ENCODE measurements around the gene PPM1E.
A peak's percentile ranks its signal among the peaks of the same experiment; 100 is the strongest.
"Not testable (repeated sequence)": the region's sequence is repeated elsewhere in the genome, so short reads cannot be mapped to it uniquely, and the experiment has no call there.

Gene PPM1E

DNA sequence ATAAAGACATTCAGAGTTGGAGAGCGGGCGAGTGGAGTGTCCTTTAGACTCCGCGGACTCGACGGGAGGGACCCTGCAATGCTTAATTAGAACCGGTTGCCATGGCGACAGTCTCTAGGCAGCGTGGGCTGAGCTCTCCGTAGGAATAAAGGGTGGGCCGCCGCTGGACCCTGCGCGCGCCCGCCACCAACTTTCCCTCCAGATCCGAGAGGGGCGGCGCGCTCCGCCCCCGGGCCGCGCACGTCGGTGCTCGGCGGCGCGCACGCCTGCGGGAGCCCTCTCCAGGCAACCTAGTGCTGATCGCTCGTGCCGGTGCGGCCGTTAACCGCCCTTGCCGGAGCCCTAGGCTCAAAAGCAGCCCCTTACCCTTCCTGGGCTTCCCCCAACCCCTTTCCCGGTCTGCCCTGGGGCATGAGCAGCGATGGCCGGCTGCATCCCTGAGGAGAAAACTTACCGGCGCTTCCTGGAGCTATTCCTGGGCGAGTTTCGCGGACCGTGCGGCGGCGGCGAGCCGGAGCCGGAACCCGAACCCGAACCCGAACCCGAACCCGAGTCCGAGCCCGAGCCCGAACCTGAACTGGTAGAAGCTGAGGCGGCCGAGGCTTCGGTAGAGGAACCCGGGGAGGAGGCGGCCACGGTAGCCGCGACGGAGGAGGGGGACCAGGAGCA lies at the start of gene PPM1E:
Gene PPM1E, plus strand, starts transcription at position 278 of the 669 bp plus-strand sequence.
- DNase-seq (ENCODE audit: low read depth) = peak; percentile 6

DNA sequence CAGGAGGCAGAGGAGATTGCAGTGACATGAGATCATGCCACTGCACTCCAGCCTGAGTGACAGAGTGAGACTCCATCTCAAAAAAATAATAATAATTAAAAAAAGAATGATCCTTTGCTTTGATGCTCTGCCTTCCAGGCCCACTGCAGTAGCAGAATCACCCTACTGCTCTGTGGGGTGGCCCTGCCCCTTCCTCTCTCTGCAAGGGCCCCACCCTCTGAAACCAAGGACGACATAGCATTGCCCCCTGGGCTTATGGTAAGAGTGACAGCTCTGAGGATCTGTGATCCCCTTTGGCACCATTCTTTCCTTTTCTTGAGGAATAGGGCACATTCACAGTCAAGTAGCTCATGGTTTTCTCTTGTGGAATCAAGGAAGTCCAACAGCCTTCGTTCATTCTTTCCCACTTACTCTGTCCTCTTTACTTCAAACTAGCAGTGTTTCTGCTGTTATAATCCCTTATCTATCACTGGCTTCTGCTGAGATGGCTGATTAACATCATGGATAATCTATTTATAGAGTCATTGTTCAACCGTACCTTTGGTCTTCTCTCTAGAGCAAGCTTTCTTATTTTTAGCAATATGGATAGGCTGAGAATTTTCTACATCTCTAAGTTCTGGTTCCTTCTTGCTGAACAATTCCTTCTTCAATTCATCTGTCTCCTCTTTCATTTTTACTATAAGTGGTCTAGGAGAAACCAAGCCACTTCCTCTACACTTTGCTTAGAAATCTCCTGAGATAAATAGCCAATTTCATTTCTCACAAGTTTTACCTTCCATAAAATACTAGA lies 49.1 kb upstream of the PPM1E start:
- DNase-seq (ENCODE audit: low read depth) = no peak

DNA sequence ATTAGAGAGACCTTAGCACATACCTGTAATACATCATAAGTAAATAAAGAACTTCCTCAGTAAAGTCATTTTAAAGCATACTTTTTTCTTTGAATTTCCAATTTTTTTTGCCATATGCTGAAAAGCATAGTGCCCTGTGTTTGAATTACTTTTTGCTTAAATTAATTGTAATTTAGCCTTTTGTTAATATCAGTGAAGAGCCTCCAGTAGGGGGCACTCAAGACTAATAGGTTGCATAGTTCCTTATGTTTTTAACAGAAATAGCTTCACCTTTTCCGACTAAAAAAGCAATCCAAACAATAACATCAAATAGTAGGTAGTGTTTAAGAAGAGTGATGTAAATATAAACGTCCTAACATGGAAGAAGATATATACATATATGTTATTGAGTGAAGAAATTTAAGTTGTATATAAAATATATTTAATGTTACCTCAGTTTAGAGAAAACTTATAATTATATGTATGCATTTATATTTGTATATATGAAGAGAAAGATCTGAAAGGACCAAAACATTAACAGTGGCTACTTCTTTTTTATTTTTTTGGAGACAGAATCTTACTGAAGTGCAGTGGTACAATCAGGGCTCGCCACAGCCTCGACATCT lies 44.6 kb upstream of the PPM1E start:
- peak; percentile 6 for DNase-seq (ENCODE audit: low read depth)

DNA sequence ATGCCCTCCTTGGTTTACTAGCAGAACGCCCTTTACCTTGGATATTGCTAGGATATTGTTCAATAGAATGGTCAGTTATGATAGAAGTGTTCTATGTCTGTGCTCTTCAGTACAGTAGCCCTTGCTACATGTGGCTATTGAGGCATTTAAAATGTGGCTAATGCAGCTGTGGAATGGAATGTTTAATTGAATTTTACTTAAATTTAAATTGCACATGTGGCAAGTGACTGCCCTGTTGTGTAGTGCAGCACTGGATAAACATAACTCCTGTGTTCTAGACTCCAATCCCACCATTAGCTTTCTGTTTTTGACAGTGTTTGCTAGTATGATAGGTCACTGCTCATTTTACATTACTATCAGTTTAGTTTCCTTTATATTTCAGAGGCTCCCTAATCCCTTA lies 33.4 kb upstream of the PPM1E start:
- no peak for DNase-seq (ENCODE audit: low read depth)

DNA sequence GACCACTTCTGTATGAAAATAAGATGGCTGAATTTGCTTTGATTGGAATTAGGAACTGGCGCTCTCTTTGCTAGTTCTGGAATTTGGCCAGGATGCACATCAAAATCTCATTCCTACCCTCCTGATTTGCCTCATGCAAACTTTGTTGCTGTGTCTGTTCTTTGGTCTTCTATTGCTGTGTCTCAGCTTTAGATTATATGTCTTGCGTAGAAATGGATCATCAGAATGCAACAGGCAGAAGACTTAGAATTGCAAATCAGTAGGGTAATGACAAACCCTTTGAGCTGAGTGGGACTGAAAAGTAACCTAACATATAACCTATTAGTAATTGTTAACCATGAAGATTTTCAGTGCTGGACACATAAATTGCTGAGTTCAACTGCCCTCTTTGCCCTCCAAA lies 33.0 kb upstream of the PPM1E start:
- DNase-seq (ENCODE audit: low read depth) = no peak

DNA sequence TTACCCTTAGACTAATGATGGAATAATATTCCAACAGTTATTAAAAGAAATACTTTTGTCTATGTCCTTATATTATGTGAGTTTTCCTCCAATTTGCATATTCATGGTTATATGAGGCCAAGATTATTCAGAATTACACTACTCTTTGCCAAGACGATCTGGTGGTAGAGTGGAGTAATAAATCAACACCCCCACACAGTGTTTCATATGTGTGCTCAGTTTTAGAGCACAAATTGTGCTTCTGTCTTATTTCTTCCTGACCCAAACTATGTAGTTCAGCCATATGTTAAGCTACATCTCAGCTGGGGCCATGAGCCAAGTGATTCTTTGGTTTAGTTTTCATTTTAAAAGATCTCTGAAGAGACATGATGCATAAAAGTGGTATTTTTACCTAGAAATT lies 26.9 kb upstream of the PPM1E start:
- DNase-seq (ENCODE audit: low read depth) = no peak

DNA sequence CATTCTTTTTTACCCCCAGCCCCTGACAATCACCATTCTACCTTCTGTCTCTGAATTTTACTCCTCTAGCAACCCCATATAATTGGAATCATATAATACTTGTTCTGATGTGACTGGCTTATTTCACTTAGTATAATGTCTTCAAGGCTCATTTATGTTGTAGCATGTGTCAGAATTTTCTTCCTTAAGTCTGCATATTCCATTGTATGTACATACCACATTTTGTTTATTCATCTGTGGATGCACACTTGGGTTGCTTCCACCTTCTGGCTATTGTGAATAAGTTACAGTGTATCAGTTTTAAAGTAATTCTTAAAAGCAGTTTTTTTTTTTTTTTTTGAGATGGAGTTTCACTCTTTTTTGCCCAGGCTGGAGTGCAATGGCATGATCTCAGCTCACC lies 24.7 kb upstream of the PPM1E start:
- no peak for DNase-seq (ENCODE audit: low read depth)

DNA sequence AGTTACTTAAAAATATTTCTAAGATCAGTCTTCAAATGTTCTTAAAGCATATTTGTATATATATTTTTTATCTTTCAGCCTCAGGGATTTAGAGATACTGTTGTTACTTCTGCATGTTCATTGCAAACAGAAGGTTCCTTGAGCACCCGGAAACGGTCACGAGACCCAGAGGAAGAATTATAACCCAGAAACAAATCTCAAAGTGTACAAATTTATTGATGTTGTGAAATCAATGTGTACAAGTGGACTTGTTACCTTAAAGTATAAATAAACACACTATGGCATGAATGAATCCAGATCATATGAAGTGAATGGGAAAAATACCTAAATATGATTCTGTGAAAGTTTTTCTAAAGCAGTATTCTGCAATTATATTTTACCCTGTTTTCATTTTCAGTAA lies 21.6 kb upstream of the PPM1E start:
- no peak for DNase-seq (ENCODE audit: low read depth)

DNA sequence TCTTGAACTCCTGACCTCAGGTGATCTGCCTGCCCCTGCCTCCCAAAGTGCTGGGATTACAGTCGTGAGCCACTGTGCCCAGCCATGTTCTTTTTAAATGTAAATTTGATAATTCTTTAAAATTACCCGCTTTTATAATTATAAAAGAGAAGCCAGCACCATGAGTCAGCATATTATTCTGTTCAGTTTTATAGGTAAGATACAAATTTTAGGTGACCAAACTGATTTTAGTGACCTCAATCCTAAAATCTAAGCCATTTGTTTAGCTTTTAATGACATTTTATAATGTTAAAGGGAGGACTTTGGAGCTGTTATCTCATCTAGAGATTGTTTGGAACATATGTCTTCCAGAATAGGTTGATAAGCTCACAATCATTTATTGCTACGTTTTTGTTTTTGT lies 20.8 kb upstream of the PPM1E start:
- DNase-seq (ENCODE audit: low read depth) = no peak

DNA sequence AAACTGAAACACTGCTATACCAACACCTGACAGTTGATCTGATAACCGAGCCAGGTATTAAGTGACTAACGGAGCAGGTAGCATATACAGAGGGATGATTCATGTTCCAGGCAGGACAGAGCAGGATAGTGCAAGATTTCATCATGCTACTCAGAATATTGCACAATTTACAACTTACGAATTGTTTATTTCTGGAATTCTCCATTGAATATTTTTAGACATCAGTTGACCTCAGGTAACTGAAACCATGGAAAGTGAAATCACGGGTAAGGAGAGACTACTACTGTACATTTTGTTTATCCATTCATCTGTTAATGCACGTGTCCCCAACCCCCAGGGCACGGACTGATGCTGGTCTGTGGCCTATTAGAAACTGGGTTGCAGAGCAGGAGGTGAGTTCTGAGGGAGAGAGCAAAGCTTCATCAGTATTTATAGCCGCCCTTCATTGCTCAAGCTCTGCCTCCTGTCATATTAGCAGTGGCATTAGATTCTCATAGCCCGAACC lies 14.5 kb upstream of the PPM1E start:
- DNase-seq (ENCODE audit: low read depth) = no peak

DNA sequence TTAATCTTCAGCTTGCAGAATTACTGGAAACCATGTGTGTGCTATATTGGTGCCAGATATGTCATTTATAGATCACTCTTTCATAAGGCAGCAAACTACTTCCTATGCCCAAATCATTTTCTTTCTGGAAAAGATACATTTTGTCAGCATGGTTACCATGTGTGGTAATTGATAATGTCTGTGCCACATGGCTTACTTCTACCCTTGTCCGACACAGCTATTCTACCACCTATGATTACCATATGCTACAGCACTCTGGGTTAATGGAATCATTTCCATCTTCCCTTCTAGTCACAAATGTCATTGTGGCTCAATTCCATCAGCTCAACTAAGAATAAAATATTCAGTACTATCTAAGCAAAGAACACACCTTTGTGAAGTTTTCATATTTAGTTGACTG lies 8.0 kb upstream of the PPM1E start:
- no peak for DNase-seq (ENCODE audit: low read depth)

DNA sequence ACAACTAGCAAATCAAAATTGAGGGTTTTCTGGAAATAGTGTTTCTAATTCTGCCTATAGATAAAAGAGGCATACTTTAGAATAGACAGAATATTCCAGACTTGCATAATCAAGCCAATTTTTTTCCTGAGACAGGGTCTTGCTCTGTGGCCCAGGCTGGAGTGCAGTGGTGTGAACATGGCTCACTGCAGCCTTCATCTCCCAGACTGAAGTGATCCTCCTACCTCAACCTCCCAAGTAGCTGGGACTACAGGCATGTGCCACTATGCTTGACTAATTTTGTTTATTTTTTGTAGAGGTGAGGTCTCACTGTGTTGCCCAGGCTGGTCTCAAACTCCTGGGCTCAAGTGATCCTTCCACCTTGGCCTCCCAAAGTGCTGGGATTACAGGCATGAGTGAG lies 6.0 kb upstream of the PPM1E start:
- DNase-seq (ENCODE audit: low read depth) = not testable (repeated sequence)

DNA sequence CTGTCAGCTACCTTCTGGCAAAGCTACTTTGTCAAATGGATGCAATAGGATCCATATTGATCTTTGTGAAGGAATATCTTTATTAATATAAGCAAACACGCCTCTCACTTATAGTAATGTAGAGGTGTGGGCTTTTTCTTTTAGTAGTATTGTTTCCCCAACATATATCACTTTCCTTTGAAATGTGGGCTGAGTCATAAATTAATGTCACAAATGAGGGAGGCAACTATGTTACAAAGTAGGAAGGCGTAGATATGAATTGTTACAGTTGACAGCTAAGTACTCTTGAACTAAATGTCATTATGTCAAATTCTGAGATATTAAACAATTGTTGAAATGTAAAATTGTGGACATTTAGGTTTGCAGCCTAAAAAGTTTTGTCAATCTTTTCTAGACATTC lies 2.6 kb upstream of the PPM1E start:
- no peak for DNase-seq (ENCODE audit: low read depth)

DNA sequence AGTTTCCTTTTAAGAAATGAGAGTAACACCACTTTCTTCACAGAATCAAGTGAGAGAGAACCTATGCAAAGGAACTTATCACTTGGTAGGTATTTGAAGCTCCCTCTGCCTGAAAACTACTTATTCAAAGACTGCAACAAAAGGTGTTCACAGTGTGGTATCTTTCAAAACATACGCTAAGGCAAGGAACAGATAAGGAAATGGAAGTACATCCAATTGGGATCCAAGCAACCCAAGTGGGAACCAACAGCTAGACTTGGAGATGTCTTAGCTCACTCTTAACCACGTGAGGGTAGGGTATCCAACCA lies 431 bp upstream of the PPM1E start:
- no peak for DNase-seq (ENCODE audit: low read depth)

DNA sequence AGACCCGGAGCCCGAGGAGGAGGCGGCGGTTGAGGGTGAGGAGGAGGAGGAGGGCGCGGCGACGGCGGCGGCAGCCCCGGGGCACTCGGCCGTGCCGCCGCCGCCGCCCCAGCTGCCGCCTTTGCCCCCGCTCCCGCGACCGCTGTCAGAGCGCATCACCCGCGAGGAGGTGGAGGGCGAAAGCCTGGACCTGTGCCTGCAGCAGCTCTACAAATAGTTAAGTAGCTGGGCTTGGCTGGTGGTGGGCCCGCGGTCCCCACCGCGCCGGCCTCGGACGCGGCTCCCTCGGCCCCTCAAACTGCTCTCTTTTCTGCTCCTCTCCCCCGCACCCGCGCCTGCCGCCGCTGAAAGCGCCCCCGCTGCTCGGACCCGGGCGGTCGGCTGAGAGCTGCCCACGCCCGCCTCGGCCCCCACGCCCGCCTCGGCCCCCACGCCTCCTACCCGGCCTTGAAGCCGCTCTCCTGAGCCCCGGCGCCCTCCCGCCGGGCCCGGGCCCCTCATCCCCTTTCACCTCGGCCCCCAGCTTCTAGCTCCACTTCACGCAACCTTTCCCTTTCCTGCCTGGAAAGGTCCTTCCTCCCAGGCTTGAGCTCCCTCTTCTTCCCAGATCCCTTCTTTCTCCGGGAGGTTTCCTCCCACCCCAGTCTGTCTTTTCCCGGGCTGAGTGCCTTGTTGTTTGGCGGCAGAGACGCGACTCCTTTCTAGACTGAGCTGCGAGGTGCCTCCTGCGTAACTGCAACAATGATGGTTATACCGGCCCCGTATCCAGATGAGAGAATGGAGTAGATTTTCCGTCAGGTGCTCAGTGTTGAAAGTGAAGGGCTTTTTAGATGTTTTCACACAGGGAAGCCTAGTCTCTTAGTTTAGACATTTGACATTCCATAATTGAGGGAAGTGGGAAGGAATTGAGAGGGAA lies 850 bp downstream of the PPM1E start:
- no peak for DNase-seq (ENCODE audit: low read depth)

DNA sequence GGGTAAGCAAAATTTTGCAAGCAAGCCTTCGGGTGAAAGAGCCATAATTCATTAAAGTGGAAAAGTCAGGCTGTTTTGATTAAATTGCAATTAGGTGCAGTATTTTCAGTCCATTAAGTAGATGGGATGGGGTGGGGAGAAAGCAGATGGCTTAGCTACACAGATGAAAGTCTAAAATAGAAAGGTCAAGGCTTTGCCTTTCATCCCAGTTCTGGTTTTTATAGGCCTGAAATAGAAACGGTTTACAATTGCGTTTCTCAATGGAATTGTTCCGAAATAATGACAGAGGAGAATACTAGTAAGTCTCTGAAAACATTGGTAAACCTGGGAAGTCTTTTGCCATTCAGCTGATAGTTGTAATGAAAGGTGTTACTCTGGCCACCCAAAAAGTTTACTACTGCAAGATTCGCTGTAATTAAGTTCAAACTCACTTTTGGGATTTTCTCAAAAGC lies 1.5 kb downstream of the PPM1E start:
- DNase-seq (ENCODE audit: low read depth) = no peak

DNA sequence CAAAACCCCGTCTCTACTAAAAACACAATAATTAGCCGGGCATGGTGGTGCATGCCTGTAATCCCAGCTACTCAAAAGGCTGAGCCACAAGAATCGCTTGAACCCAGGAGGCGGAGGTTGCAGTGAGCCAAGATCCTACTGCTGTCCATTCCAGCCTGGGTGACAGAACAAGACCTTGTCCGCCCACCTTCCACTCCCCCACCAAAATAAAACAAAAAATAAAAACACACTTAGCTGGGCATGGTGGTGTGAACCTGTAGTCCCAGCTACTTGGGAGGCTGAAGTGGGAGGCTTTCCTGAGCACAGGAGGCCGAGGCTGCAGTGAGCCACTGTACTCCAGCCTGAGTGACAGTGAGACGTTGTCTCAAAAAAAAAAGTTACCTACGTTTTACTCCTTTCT lies 3.2 kb downstream of the PPM1E start:
- no peak for DNase-seq (ENCODE audit: low read depth)

DNA sequence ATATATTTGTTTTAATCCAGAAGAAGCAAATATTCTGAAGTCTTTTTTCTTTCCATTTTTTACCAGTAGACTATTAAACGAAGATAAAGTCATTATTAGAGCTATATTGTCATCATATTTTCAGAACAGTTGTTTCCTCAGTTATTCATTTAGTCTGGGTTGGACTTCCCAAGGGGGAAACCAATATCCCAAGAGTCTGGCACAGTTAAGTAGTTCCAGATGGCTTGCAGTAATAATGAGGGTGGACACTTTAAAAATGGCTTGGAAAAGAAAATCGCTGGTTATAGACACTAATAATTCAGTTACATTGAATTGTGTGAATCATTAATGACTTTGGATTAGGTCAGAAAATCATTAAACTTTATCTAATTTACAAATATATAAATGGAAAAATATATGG lies 3.9 kb downstream of the PPM1E start:
- DNase-seq (ENCODE audit: low read depth) = no peak

DNA sequence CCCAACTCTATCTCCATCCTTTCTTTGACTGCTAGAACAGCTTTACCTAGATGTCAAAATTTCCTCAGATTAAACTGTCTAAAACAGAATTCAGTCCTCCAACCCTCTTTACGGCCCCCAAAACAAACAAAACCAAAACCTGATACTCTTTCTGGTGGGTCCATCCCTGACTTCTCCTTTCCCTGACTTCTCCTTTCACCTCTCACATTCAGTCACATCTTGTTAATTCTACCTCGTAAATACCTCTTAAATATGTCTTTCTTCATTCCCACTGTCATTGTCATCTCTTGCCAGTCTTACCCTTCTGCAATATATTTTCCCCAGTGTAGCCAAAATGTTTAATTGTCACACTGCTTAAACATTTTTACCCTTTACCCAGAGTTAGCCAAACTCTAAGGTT lies 4.6 kb downstream of the PPM1E start:
- no peak for DNase-seq (ENCODE audit: low read depth)

DNA sequence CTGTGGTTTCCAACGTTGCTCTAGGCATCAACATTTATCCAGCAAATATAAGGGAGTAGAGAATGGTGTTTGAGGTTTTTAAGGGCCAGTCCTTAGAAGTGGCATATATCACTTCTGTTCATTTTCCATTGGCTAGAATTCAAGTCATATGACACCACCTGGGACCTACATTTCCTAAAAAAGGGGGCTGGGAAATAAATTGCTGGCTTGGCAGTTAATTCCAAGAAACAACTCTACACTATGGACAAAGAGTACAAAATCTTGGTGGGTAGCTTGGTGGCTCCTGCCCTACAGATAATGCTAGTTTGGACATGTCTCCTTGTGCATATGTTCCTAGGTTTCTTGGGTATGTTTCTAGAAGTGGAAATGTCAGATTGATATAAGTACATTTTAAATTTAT lies 7.6 kb downstream of the PPM1E start:
- DNase-seq (ENCODE audit: low read depth) = no peak

DNA sequence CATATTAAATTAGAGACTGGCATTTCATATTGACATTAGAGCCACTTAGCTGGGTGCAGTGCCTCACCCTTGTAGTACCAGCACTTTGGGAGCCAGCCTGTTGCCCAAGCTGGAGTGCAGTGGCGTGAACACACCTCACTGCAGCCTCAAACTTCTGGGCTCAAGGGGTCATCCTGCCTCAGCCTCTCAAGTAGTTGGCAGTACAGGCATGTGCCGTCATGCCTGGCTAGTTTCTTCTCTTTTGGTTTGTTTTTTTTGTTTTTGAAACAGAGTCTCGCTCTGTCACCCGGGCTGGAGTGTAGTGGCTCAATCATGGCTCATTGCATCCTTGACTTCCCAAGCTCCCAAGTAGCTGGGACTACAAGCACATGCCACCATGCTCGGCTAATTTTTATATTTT lies 8.7 kb downstream of the PPM1E start:
- DNase-seq (ENCODE audit: low read depth) = no peak

DNA sequence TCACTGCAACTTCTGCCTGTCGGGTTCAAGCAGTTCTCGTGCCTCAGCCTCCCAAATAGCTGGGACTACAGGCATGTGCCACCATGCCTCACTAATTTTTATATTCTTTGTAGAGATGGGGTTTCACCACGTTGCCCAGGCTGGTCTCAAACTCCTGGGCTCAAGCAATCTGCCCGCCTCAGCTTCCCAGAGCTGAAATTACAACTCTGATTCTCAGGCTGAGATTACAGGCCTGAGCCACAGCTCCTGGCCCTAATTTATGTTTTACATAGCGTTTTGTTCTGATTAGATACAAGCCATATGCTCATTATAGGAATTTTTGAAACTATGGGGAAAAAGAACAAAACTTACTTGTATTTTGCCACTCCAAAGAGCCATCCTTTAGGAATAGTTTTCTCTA lies 22.8 kb downstream of the PPM1E start:
- not testable (repeated sequence) for DNase-seq (ENCODE audit: low read depth)
